ENCODE measurements around the gene DNMT3A. TPM values are rescaled to one million over a fixed set of nuclear protein-coding genes. Genes with fewer than 3 reads are reported as not detected.

Gene DNMT3A
- total RNA-seq, 1 experiment from 2014 or later, result 215 TPM

GRCh38 chr2:25313711-25314513 is 27.8 kb downstream of the DNMT3A start:
- Mint-ChIP-seq H3K27ac (peak overlapping the region in 1 of 3 experiments; percentile 67; a peak in 1 of 7 replicates), H3K9me3 (no peaks in the 10 kb centered on the region), H3K4me1 (peaks cover 47 to 70% of the 10 kb centered on the region in 2 experiments), H3K36me3 (ENCODE audit: insufficient read depth in 1 of 3, low read depth in 3 of 3) (no peaks in the 10 kb centered on the region; a peak in 1 of 7 replicates), H3K4me3 (no peak overlapping the region), H3K27me3 (ENCODE audit: low read depth) (no peaks in the 10 kb centered on the region)
- no peak overlapping the region for H4K8ac ChIP-seq (replicated peaks; ENCODE audit: insufficient read length, low read depth, low read length)
- H2BK12ac ChIP-seq (ENCODE audit: insufficient read length, low read depth, low read length), result no peak overlapping the region
- H2BK15ac ChIP-seq (ENCODE audit: low read depth, low read length), result no peak overlapping the region
- H4K20me1 ChIP-seq (ENCODE audit: control insufficient read depth, insufficient read depth, insufficient read length), result no peaks in the 10 kb centered on the region
- H3T11ph ChIP-seq (ENCODE audit: low read length), result no peak overlapping the region
- WGBS (ENCODE audit: extremely low coverage, insufficient read length, low lambda C conversion rate), result no CpG with 5 or more reads among the region's 27 CpGs
- H2AFZ ChIP-seq (ENCODE audit: low read length), result no peak overlapping the region
- peak overlapping the region; percentile 80; the same call in 1 of the 2 replicates for H3K14ac ChIP-seq (ENCODE audit: insufficient read depth, low read length)
- no peak overlapping the region for H3K4ac ChIP-seq (ENCODE audit: low read depth, low read length)
- H3K4me1 ChIP-seq (ENCODE audit: insufficient read depth, low read length), result peaks cover 8% of the 10 kb centered on the region; the same call in 1 of the 2 replicates
- no peak overlapping the region for H3K23ac ChIP-seq (ENCODE audit: insufficient read length, low read depth, low read length)
- H3K9ac ChIP-seq (ENCODE audit: extremely low read depth, insufficient read length, low read length), result no peak overlapping the region
- no peak overlapping the region for H2AK5ac ChIP-seq (ENCODE audit: insufficient read length, low read length)
- no peaks in the 10 kb centered on the region for H3K27me3 ChIP-seq (ENCODE audit: insufficient read depth, low read length)
- no peak overlapping the region for H4K91ac ChIP-seq (ENCODE audit: insufficient read length, low read depth, low read length)
- H3K9me3 ChIP-seq (ENCODE audit: control insufficient read depth, low read depth, low read length), result no peaks in the 10 kb centered on the region
- no peak overlapping the region for H2BK5ac ChIP-seq (ENCODE audit: insufficient read length, low read length)
- TF ChIP-seq CTCF (conservative IDR thresholded peaks at IDR 0.05), result no peak
- H3K27ac ChIP-seq (ENCODE audit: insufficient read length, low read depth, low read length), result no peak overlapping the region
- H2BK120ac ChIP-seq (ENCODE audit: low read depth, low read length, poor library complexity, severe bottlenecking), result no peak overlapping the region
- H3K23me2 ChIP-seq (ENCODE audit: insufficient read length, low read depth, low read length, poor library complexity, severe bottlenecking), result peaks cover 6% of the 10 kb centered on the region
- no peak overlapping the region for H3K56ac ChIP-seq (ENCODE audit: insufficient read length, low read depth, low read length)
- H4K5ac ChIP-seq (ENCODE audit: insufficient read length, low read depth, low read length), result no peak overlapping the region
- H3K4me2 ChIP-seq (ENCODE audit: insufficient read depth, insufficient read length, low read length), result no peak overlapping the region
- no peak overlapping the region for H3K18ac ChIP-seq (ENCODE audit: insufficient read length, low read depth, low read length)
- H3K79me1 ChIP-seq (ENCODE audit: insufficient read depth, low read depth, low read length, poor library complexity, severe bottlenecking), result no peaks in the 10 kb centered on the region
- no peak overlapping the region for H2BK20ac ChIP-seq (ENCODE audit: low read depth, low read length, poor library complexity, severe bottlenecking)
- no peak for DNase-seq
- H3K79me2 ChIP-seq (ENCODE audit: insufficient read depth, low read length), result no peaks in the 10 kb centered on the region

All from H9 (cell line).